ENCODE results near the gene TESMIN. TPM values are rescaled to one million over a fixed set of nuclear protein-coding genes. Genes with fewer than 3 reads are reported as not detected.

Gene TESMIN
- total RNA-seq, 1 donor from 2014 or later = 1.1 TPM

DNA sequence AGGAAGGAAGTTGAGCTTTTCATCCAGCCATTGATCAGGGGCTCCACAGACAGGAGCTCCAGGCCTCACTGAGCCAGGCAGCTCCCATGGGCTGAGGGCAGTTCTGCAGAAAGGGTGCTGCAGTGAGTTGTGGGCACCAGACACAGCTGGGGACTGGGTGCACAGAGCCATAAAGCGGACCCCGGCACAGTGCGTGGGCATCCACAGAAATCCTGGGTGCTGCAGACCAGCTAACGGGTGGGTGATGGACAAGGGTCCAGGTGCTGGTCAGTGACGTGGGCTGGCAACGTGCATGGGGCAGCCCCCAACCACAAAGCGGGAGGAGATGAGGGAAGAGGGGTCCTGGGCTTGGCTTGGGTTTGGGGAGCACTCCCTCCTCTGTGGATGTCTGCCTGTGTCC, 86.4 kb downstream of the TESMIN start:
- peaks cover 15% of the 10 kb centered on the region for H3K9me3 Mint-ChIP-seq (ENCODE audit: unreplicated experiment)

DNA sequence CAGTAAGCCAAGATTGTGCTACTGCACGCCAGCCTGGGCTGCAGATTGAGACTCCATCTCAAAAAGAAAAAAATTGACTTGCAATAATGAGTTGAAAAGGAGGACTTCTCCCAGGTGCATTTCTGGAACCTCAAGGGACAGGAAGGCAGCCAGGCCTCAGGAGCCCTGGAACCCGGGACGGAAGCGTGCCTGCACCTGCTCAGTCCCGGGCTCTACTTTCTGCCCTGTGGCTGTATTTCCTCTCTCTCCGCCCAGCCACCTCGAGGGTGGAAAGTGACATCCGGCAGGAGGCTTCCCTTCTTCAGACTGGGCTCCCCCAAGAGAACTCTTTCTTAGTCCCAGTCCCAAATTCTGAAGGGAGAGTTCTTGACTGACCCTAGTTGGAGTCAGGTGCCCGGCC, 87.2 kb downstream of the TESMIN start:
- Histone ChIP-seq H3K36me3 (ENCODE audit: insufficient read depth, low read length) (no peaks in the 10 kb centered on the region), H3K9ac (ENCODE audit: low read length) (no peak overlapping the region), H3K79me2 (ENCODE audit: insufficient read depth, low read length) (no peaks in the 10 kb centered on the region), H4K20me1 (ENCODE audit: insufficient read depth, low read length) (peaks cover 13% of the 10 kb centered on the region), H3K4me2 (ENCODE audit: low read length) (no peak overlapping the region), H3K27ac (ENCODE audit: low read depth, low read length) (no peak overlapping the region), H2AFZ (ENCODE audit: low read depth, low read length) (no peak overlapping the region), H3K27me3 (ENCODE audit: insufficient read depth, low read length) (peaks cover 50% of the 10 kb centered on the region), H3K4me1 (ENCODE audit: insufficient read depth, low read length) (peaks cover 6% of the 10 kb centered on the region), H3K4me3 (ENCODE audit: insufficient read depth, low read depth, low read length) (no peak overlapping the region), H3K9me3 (ENCODE audit: insufficient read depth, low read depth, low read length) (peaks cover 14% of the 10 kb centered on the region)
- peaks cover 15% of the 10 kb centered on the region for H3K9me3 Mint-ChIP-seq (ENCODE audit: unreplicated experiment)
- H3K27ac Mint-ChIP-seq (ENCODE audit: unreplicated experiment) = no peak overlapping the region
- no peaks in the 10 kb centered on the region for H3K4me1 Mint-ChIP-seq (ENCODE audit: low read depth, unreplicated experiment)
- no peak for FAIRE-seq
- H3K36me3 Mint-ChIP-seq (ENCODE audit: low read depth, unreplicated experiment) = no peaks in the 10 kb centered on the region
- H3K27me3 Mint-ChIP-seq (ENCODE audit: low read depth, unreplicated experiment) = peaks cover 54% of the 10 kb centered on the region
- no peak for DNase-seq (ENCODE audit: low read depth)
- H3K4me3 Mint-ChIP-seq (ENCODE audit: unreplicated experiment) = no peak overlapping the region
- no peak for TF ChIP-seq EZH2 (IDR thresholded peaks at IDR 0.05; ENCODE audit: insufficient read depth, low read length)
- no peak for TF ChIP-seq CTCF (IDR thresholded peaks at IDR 0.05; ENCODE audit: insufficient read depth, low read depth, low read length)

More for the DNA sequence above, 86.4 kb downstream of the TESMIN start:
- Histone ChIP-seq H3K79me2 (ENCODE audit: insufficient read depth, low read length) (no peaks in the 10 kb centered on the region), H3K27ac (ENCODE audit: low read depth, low read length) (no peak overlapping the region), H4K20me1 (ENCODE audit: insufficient read depth, low read length) (peaks cover 6% of the 10 kb centered on the region), H3K9ac (ENCODE audit: low read length) (no peak overlapping the region), H3K4me1 (ENCODE audit: insufficient read depth, low read length) (no peaks in the 10 kb centered on the region), H3K36me3 (ENCODE audit: insufficient read depth, low read length) (no peaks in the 10 kb centered on the region), H3K27me3 (ENCODE audit: insufficient read depth, low read length) (peaks cover 49% of the 10 kb centered on the region), H3K9me3 (ENCODE audit: insufficient read depth, low read depth, low read length) (peaks cover 14% of the 10 kb centered on the region), H3K4me3 (ENCODE audit: insufficient read depth, low read depth, low read length) (no peak overlapping the region), H3K4me2 (ENCODE audit: low read length) (no peak overlapping the region), H2AFZ (ENCODE audit: low read depth, low read length) (no peak overlapping the region)
- peaks cover 53% of the 10 kb centered on the region for H3K27me3 Mint-ChIP-seq (ENCODE audit: low read depth, unreplicated experiment)
- no peak for FAIRE-seq
- TF ChIP-seq EZH2 (IDR thresholded peaks at IDR 0.05; ENCODE audit: insufficient read depth, low read length) = no peak
- no peak for TF ChIP-seq CTCF (IDR thresholded peaks at IDR 0.05; ENCODE audit: insufficient read depth, low read depth, low read length)
- H3K27ac Mint-ChIP-seq (ENCODE audit: unreplicated experiment) = no peak overlapping the region
- H3K4me1 Mint-ChIP-seq (ENCODE audit: low read depth, unreplicated experiment) = no peaks in the 10 kb centered on the region
- no peak overlapping the region for H3K4me3 Mint-ChIP-seq (ENCODE audit: unreplicated experiment)
- no peak for DNase-seq (ENCODE audit: low read depth)
- H3K36me3 Mint-ChIP-seq (ENCODE audit: low read depth, unreplicated experiment) = no peaks in the 10 kb centered on the region

DNA sequence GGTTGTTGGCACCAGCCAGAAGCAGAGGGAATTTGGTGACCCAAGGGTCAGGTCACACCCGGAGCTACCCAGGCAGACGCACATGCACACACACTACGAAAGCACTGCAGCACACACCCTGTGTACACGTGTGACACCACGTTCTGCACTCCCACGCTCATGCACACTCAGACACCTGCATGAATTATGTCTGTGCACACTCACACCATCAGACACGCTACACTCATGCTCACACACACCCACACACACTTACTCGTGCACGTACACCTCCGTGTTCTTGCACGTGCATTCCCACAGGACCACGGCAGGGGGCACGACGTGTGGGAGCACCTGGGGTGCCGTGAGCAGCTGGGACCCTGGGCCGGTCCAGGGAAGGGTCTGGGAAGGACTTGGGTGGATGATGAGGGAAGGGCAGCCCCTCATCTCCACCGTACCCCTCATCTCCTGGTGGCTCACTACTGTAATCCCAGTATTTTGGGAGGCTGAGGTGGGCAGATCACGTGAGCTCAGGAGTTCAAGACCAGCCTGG, 87.8 kb downstream of the TESMIN start:
- H3K79me2 ChIP-seq (ENCODE audit: insufficient read depth, low read length) = no peaks in the 10 kb centered on the region
- DNase-seq (ENCODE audit: low read depth) (no peak), FAIRE-seq (no peak)
- no peak overlapping the region for H3K4me2 ChIP-seq (ENCODE audit: low read length)
- H3K4me3 ChIP-seq (ENCODE audit: insufficient read depth, low read depth, low read length) = no peak overlapping the region
- H3K27ac Mint-ChIP-seq (ENCODE audit: unreplicated experiment) = no peak overlapping the region
- H3K4me3 Mint-ChIP-seq (ENCODE audit: unreplicated experiment) = no peak overlapping the region
- H3K9me3 Mint-ChIP-seq (ENCODE audit: unreplicated experiment) = peaks cover 15% of the 10 kb centered on the region
- H3K9me3 ChIP-seq (ENCODE audit: insufficient read depth, low read depth, low read length) = peaks cover 14% of the 10 kb centered on the region
- no peak overlapping the region for H3K27ac ChIP-seq (ENCODE audit: low read depth, low read length)
- H3K4me1 Mint-ChIP-seq (ENCODE audit: low read depth, unreplicated experiment) = peaks cover 1% of the 10 kb centered on the region
- no peak overlapping the region for H3K9ac ChIP-seq (ENCODE audit: low read length)
- H2AFZ ChIP-seq (ENCODE audit: low read depth, low read length) = no peak overlapping the region
- peaks cover 50% of the 10 kb centered on the region for H3K27me3 ChIP-seq (ENCODE audit: insufficient read depth, low read length)
- H3K4me1 ChIP-seq (ENCODE audit: insufficient read depth, low read length) = peaks cover 11% of the 10 kb centered on the region
- H3K36me3 Mint-ChIP-seq (ENCODE audit: low read depth, unreplicated experiment) = no peaks in the 10 kb centered on the region
- H3K27me3 Mint-ChIP-seq (ENCODE audit: low read depth, unreplicated experiment) = peaks cover 58% of the 10 kb centered on the region
- no peak for TF ChIP-seq CTCF (IDR thresholded peaks at IDR 0.05; ENCODE audit: insufficient read depth, low read depth, low read length)
- no peak for TF ChIP-seq EZH2 (IDR thresholded peaks at IDR 0.05; ENCODE audit: insufficient read depth, low read length)
- H4K20me1 ChIP-seq (ENCODE audit: insufficient read depth, low read length) = peaks cover 13% of the 10 kb centered on the region
- no peaks in the 10 kb centered on the region for H3K36me3 ChIP-seq (ENCODE audit: insufficient read depth, low read length)
